Measurements from ENCODE around the gene NUP214.

NUP214 gene

GRCh38 chr9:131122158-131122557 is 3.2 kb upstream of the NUP214 start:
- no peak overlapping the region for H3K27ac ChIP-seq (ENCODE audit: low read depth, low read length)
- peaks cover 9% of the 10 kb centered on the region for H3K36me3 ChIP-seq (ENCODE audit: control insufficient read depth, low read length)
- no peak overlapping the region for H3K4me3 ChIP-seq (ENCODE audit: low read length)
- no peaks in the 10 kb centered on the region for H3K9me2 ChIP-seq (replicated peaks; ENCODE audit: control insufficient read depth, low read length)
- H3F3A ChIP-seq (ENCODE audit: control insufficient read depth, insufficient read depth), result no peaks in the 10 kb centered on the region
- H3K79me2 ChIP-seq (ENCODE audit: control insufficient read depth, low read length), result peaks cover 25% of the 10 kb centered on the region
- H4K20me1 ChIP-seq (ENCODE audit: control insufficient read depth, insufficient read depth, low read depth, low read length), result no peaks in the 10 kb centered on the region
- peaks cover 12% of the 10 kb centered on the region for H3K4me1 ChIP-seq (ENCODE audit: control insufficient read depth, low read length)
- no peaks in the 10 kb centered on the region for H3K9me3 ChIP-seq (ENCODE audit: control insufficient read depth, insufficient read depth, low read length)
- H3K27me3 ChIP-seq (ENCODE audit: control insufficient read depth, low read length), result peaks cover 22% of the 10 kb centered on the region; the same call in 1 of the 2 replicates
- no peak overlapping the region for H3K4me2 ChIP-seq (ENCODE audit: low read length)
- TF ChIP-seq EZH2phosphoT487 (IDR thresholded peaks at IDR 0.05; ENCODE audit: borderline replicate concordance, low read length) (no peak), CTCF (IDR thresholded peaks at IDR 0.05; ENCODE audit: low read depth, low read length, poor library complexity, severe bottlenecking) (no peak)

DNA sequence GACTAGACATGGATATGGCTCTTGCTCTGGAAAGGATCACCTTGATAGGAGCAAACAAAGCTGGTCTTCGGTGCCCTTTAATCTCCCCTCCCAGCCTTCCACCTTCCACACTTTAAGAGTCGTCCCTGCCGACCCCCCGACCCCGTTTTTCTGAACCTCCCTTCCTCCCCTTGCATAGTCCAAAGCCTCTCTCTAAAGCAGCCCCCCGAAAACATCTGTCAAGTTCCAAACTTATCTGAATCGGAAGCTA is 423 bp upstream of the NUP214 start:
- H3K27ac ChIP-seq (ENCODE audit: low read depth, low read length), result peak overlapping the region; percentile 57
- H3K4me1 ChIP-seq (ENCODE audit: control insufficient read depth, low read length), result peaks cover 12% of the 10 kb centered on the region
- H3K36me3 ChIP-seq (ENCODE audit: control insufficient read depth, low read length), result peaks cover 37% of the 10 kb centered on the region

GRCh38 chr9:131126059-131126426 is 657 bp downstream of the NUP214 start:
- Histone ChIP-seq H3K9me2 (replicated peaks; ENCODE audit: control insufficient read depth, low read length) (no peaks in the 10 kb centered on the region), H3K4me2 (ENCODE audit: low read length) (peak overlapping the region; percentile 91), H3K4me3 (ENCODE audit: low read length) (peak overlapping the region; percentile 81), H3K79me2 (ENCODE audit: control insufficient read depth, low read length) (peaks cover 52% of the 10 kb centered on the region), H3K27me3 (ENCODE audit: control insufficient read depth, low read length) (no peaks in the 10 kb centered on the region), H3K36me3 (ENCODE audit: control insufficient read depth, low read length) (peaks cover 47% of the 10 kb centered on the region), H3F3A (ENCODE audit: control insufficient read depth, insufficient read depth) (no peaks in the 10 kb centered on the region), H3K27ac (ENCODE audit: low read depth, low read length) (peak overlapping the region; percentile 38; the same call in 1 of the 2 replicates), H3K4me1 (ENCODE audit: control insufficient read depth, low read length) (peaks cover 12% of the 10 kb centered on the region), H4K20me1 (ENCODE audit: control insufficient read depth, insufficient read depth, low read depth, low read length) (no peaks in the 10 kb centered on the region; the same call in 1 of the 2 replicates), H3K9me3 (ENCODE audit: control insufficient read depth, insufficient read depth, low read length) (no peaks in the 10 kb centered on the region)
- TF ChIP-seq EZH2phosphoT487 (IDR thresholded peaks at IDR 0.05; ENCODE audit: borderline replicate concordance, low read length), result no peak
- no peak for TF ChIP-seq CTCF (IDR thresholded peaks at IDR 0.05; ENCODE audit: low read depth, low read length, poor library complexity, severe bottlenecking)

More for the DNA sequence above, 423 bp upstream of the NUP214 start:
- Histone ChIP-seq H3K4me3 (ENCODE audit: low read length) (peak overlapping the region; percentile 81), H4K20me1 (ENCODE audit: control insufficient read depth, insufficient read depth, low read depth, low read length) (no peaks in the 10 kb centered on the region; the same call in 1 of the 2 replicates), H3K27me3 (ENCODE audit: control insufficient read depth, low read length) (peaks cover 7% of the 10 kb centered on the region; the same call in 1 of the 2 replicates), H3K79me2 (ENCODE audit: control insufficient read depth, low read length) (peaks cover 47% of the 10 kb centered on the region), H3F3A (ENCODE audit: control insufficient read depth, insufficient read depth) (no peaks in the 10 kb centered on the region), H3K9me2 (replicated peaks; ENCODE audit: control insufficient read depth, low read length) (no peaks in the 10 kb centered on the region), H3K9me3 (ENCODE audit: control insufficient read depth, insufficient read depth, low read length) (no peaks in the 10 kb centered on the region), H3K4me2 (ENCODE audit: low read length) (peak overlapping the region; percentile 70)
- TF ChIP-seq EZH2phosphoT487 (IDR thresholded peaks at IDR 0.05; ENCODE audit: borderline replicate concordance, low read length) (no peak), CTCF (IDR thresholded peaks at IDR 0.05; ENCODE audit: low read depth, low read length, poor library complexity, severe bottlenecking) (no peak)
